Lung (tissue), 12 donors: ENCODE measurements around the gene CASP3. TPM values are rescaled to one million over a fixed set of nuclear protein-coding genes. Genes with fewer than 3 reads are reported as not detected.

Experiments
- ATAC-seq: fragments of 200-7000 bp; cut with Tn5 transposase; one replicate; pipeline ENCODE4 v1.9.1; 2020; ENCODE audit warnings: moderate number of reproducible peaks; ENCODE audit not compliant: insufficient read depth, low FRiP score
- DNase-seq, 3 donors: peaks; one replicate each; pipeline ENCODE4 v3.0.0-alpha.2; 2013 to 2017
- H3K27ac ChIP-seq, 2 donors: one replicate each; pipeline ENCODE4 v1.5.1; 2013; ENCODE audit warnings: mild to moderate bottlenecking in 2 of 2, moderate library complexity in 2 of 2, control low read depth in 1 of 2, inconsistent platforms in 1 of 2, low read depth in 1 of 2, low read length in 1 of 2
- H3K27me3 ChIP-seq, 3 donors: one replicate each; pipeline ENCODE4 v1.5.1; 2013; ENCODE audit warnings: low read length in 2 of 3; ENCODE audit not compliant: control insufficient read depth in 3 of 3, insufficient read depth in 3 of 3
- H3K36me3 ChIP-seq, 4 donors: one replicate each; pipeline ENCODE4 v1.5.1; 2013; ENCODE audit warnings: low read length in 4 of 4, mild to moderate bottlenecking in 1 of 4, moderate library complexity in 1 of 4; ENCODE audit not compliant: control insufficient read depth in 4 of 4, insufficient read depth in 4 of 4
- H3K4me1 ChIP-seq, 5 donors: one replicate each; pipeline ENCODE4 v1.5.1; 2013; ENCODE audit warnings: low read length in 5 of 5, mild to moderate bottlenecking in 2 of 5, moderate library complexity in 1 of 5; ENCODE audit not compliant: control insufficient read depth in 5 of 5, insufficient read depth in 5 of 5
- H3K4me3 ChIP-seq: one replicate; pipeline ENCODE4 v1.5.1; 2013; ENCODE audit warnings: mild to moderate bottlenecking, control low read depth, moderate library complexity
- H3K9ac ChIP-seq, 2 donors: one replicate each; pipeline ENCODE4 v1.5.1; 2013; ENCODE audit warnings: low read length in 2 of 2, control low read depth in 1 of 2; ENCODE audit not compliant: insufficient read depth in 1 of 2
- H3K9me3 ChIP-seq, 4 donors: one replicate each; pipeline ENCODE4 v1.5.1; 2013; ENCODE audit warnings: low read length in 3 of 4, mild to moderate bottlenecking in 1 of 4, moderate library complexity in 1 of 4; ENCODE audit not compliant: control insufficient read depth in 4 of 4, insufficient read depth in 3 of 4
- WGBS, 2 donors: extraction: QIAGEN DNeasy Blood & Tissue Kit; methylation state at CpG; one replicate each; pipeline ENCODE4 v1.1.7; 2013; 5-methylcytosine and 5-hydroxymethylcytosine counted together
- polyA plus RNA-seq, 2 donors: library from polyadenylated mRNA; stranded (reverse); fragments of 200-250 nt; gene quantifications; one replicate each; pipeline ENCODE4 v1.2.1, GENCODE V29; 2013
- total RNA-seq, 2 donors: library from RNA; depleted of rRNA in 1 of 2; stranded (reverse); fragments of >200 nt in 1 of 2; gene quantifications; one replicate each; pipeline ENCODE4 v1.2.1, GENCODE V29; 2014 to 2021
- TF ChIP-seq, protein P1 (sequence below): IDR thresholded peaks from 2 replicates; pipeline ENCODE4 v1.5.1; 2012; ENCODE audit warnings: mild to moderate bottlenecking; ENCODE audit errors: control extremely low read depth, extremely low read depth
- donor health status: control.
- donor health status: control.
- donor health status: Bipolar disorder and iron deficiency.
- donor health status: healthy.
- donor health status: DM: yes; HTN: yes; CAD: no.

The CASP3 gene
- total and polyA plus RNA-seq, 4 donors: 9.3 to 30.4 (median 16.7) TPM

DNA sequence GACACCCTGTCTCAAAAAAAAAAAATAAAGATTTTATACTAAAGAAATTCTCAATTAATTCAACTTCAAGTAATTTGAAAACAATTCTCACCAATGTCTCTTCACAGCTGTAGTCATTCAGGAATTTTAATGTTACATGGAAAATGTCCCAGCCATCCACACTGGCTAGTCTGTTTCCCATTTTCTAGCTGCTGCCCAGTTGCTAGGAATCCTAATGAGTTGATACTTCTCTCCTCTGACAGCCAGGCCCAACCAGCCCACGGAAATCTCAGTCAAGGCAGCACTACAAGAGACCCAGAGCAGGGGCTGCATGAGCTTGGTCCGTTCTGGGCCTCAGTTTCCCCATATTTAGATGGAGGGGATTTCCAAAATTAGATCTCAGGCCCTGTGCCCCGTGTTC lies 59.1 kb downstream of the CASP3 start:
- 73 to 92% methylated on average over 3 of the region's 3 CpGs for WGBS, 2 donors
- DNase-seq: peak in 2 of 3 donors; percentile 9 to 48
- no peaks in the 10 kb centered on the region for H3K9me3 ChIP-seq
- no peaks in the 10 kb centered on the region for H3K27me3 ChIP-seq
- no peak overlapping the region for H3K4me3 ChIP-seq
- no peak overlapping the region for H3K9ac ChIP-seq
- no peak for ATAC-seq
- TF ChIP-seq, protein P1, sequence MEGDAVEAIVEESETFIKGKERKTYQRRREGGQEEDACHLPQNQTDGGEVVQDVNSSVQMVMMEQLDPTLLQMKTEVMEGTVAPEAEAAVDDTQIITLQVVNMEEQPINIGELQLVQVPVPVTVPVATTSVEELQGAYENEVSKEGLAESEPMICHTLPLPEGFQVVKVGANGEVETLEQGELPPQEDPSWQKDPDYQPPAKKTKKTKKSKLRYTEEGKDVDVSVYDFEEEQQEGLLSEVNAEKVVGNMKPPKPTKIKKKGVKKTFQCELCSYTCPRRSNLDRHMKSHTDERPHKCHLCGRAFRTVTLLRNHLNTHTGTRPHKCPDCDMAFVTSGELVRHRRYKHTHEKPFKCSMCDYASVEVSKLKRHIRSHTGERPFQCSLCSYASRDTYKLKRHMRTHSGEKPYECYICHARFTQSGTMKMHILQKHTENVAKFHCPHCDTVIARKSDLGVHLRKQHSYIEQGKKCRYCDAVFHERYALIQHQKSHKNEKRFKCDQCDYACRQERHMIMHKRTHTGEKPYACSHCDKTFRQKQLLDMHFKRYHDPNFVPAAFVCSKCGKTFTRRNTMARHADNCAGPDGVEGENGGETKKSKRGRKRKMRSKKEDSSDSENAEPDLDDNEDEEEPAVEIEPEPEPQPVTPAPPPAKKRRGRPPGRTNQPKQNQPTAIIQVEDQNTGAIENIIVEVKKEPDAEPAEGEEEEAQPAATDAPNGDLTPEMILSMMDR: no peak
- H3K36me3 ChIP-seq: no peaks in the 10 kb centered on the region
- H3K27ac ChIP-seq: no peak overlapping the region
- peaks cover 0 to 13% (median 0%) of the 10 kb centered on the region in 5 donors for H3K4me1 ChIP-seq

DNA sequence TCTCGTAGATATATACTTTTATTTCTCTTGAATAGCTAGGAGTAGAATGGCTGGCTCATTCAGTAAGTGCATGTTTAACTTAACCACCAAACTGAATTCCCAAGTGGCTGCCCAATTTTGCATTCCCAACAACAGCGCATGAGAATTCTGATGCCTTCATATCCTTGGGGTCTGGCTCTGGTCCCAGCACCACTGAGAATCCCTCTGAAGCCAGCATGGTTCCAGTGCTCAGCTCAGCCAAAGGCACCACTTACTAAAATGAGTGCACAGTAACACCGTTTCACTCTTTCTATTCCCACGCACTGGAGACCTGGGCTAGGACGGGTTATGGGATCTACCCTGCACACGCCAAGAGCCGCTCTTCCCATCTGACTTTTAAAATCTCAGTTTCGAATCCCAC lies 60.4 kb downstream of the CASP3 start:
- no peak overlapping the region for H3K4me3 ChIP-seq
- no peak overlapping the region for H3K9ac ChIP-seq
- no peaks in the 10 kb centered on the region for H3K36me3 ChIP-seq
- peaks cover 0 to 17% (median 0%) of the 10 kb centered on the region in 5 donors for H3K4me1 ChIP-seq
- no peak for DNase-seq
- H3K27me3 ChIP-seq: no peaks in the 10 kb centered on the region
- no peak overlapping the region for H3K27ac ChIP-seq
- no peak for ATAC-seq
- TF ChIP-seq, protein P1: no peak
- WGBS, 2 donors: 90 to 94% methylated on average over 8 of the region's 8 CpGs
- H3K9me3 ChIP-seq: no peaks in the 10 kb centered on the region

DNA sequence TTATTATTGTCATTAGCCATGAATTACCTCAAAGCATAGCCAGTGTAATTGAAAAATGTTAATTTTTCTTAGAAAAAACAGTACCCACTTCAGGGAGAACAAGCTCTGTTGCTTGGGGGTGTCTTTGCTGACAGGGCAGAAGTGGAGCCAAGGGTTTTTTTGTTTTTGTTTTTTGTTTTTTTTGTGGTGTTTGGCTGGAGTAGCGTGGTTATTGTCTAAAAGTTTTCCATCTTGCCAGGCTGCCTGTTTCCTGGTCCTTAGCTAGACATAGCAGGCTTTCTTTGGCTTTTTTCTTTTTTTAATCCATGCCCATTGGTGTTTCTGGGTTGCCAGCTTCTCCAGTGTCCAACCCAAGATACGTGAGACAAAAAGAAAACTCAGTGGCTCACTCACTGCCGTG lies 61.5 kb downstream of the CASP3 start:
- Histone ChIP-seq H3K27ac (no peak overlapping the region), H3K9me3 (no peaks in the 10 kb centered on the region), H3K4me3 (no peak overlapping the region), H3K9ac (no peak overlapping the region), H3K4me1 (peaks cover 0 to 17% (median 0%) of the 10 kb centered on the region in 5 donors), H3K36me3 (no peaks in the 10 kb centered on the region), H3K27me3 (no peaks in the 10 kb centered on the region)
- WGBS, 2 donors: 78 to 88% methylated on average over 3 of the region's 3 CpGs
- no peak for ATAC-seq
- TF ChIP-seq, protein P1: no peak
- DNase-seq: peak in 2 of 3 donors; percentile 50 to 57

DNA sequence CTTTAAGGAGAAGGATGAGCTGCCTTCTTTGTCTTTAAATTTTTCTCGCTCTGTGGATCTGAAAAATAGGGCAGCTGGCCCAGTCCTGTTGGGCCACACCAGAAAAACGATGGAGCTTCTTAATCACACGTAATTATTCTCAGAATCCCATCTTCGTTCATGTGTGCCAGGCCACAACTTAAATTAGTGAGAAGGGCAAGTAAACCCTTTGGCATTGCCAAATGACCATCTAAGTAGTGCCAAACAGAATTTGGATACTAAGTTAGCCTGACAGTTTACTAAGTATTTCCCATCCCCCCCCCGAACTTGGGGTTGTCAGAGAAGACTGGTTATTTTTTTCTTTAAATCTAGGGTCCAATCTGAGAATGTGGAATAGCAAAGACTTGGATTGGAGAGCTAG lies 62.0 kb downstream of the CASP3 start:
- peaks cover 0 to 17% (median 0%) of the 10 kb centered on the region in 5 donors for H3K4me1 ChIP-seq
- TF ChIP-seq, protein P1: no peak
- no peak overlapping the region for H3K27ac ChIP-seq
- H3K4me3 ChIP-seq: no peak overlapping the region
- H3K27me3 ChIP-seq: no peaks in the 10 kb centered on the region
- ATAC-seq: no peak
- no peak overlapping the region for H3K9ac ChIP-seq
- H3K9me3 ChIP-seq: no peaks in the 10 kb centered on the region
- no peaks in the 10 kb centered on the region for H3K36me3 ChIP-seq
- WGBS, 2 donors: 84 to 93% methylated on average over 5 of the region's 5 CpGs
- peak in 2 of 3 donors; percentile 59 to 61 for DNase-seq
